Prostate gland (tissue), 2 donors: Measurements from ENCODE around the gene RUVBL1.

Experiments
- CTCF ChIP-seq, 4 experiments: fragments of 200-600 bp in 2 of 4; fragments of 450-650 bp in 2 of 4; sonication (generic) in 2 of 4; IDR thresholded peaks; 1 replicate in 3 of 4; 2 replicates in 1 of 4; pipeline ENCODE4 v1.5.1; 2016 to 2019; ENCODE audit warnings: antibody characterized with exemption in 4 of 4, mild to moderate bottlenecking in 2 of 4, moderate library complexity in 2 of 4
- POLR2A ChIP-seq: fragments of 450-650 bp; IDR thresholded peaks from one replicate; pipeline ENCODE4 v1.6.1; 2016; ENCODE audit warnings: antibody characterized with exemption, mild to moderate bottlenecking

GRCh38 chr3:128041344-128041743 lies 82.3 kb downstream of the RUVBL1 start:
- no peak for TF ChIP-seq CTCF (IDR thresholded peaks at IDR 0.05)
- no peak for TF ChIP-seq POLR2A
